D341Med (cell line): ENCODE measurements around the gene CR1.
A peak's percentile ranks its signal among the peaks of the same experiment; 100 is the strongest.
"Not testable (repeated sequence)": the region's sequence is repeated elsewhere in the genome, so short reads cannot be mapped to it uniquely, and the experiment has no call there.

Experiments used
- DNase-seq: peaks from one replicate; pipeline ENCODE4 v3.0.0; 2012; ENCODE audit warnings: low spot score

CR1 gene

DNA sequence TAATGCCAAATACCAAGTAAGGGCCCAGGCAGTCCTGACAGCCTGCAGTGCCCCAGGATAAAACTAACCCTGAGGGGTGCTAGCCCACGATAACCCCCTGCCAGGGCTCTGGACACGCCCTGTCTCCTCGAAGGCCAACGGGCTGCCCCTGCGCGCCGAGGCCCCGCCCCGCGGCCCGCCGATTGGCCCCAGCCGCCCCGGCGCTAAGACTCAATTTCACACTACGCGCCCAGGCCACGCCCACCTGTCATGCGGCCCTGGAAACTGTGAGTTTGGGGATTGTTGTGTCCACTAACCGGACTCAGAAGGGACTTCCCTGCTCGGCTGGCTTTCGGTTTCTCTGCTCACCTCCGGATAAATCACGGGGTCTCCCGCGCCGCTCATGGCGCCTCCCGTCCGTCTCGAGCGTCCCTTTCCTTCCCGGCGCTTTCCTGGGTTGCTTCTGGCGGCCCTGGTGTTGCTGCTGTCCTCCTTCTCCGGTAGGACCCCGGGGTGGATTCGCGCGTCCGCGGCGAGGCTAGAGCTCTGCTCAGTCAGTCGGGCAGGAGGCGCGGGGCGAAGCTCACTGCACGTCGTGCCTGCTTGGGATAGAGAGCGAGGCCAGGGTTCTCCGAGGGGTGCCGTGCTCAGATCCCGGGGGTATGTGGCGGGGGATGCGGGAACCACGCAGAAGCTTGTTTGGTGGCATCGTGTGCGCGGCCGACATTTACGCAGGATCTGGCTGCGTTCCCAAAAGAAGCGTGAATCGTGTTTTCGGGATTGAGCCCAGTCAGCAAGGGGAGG lies 149.1 kb downstream of the CR1 start, which contains the start of gene CR1L:
Gene CR1L, plus strand, starts transcription at position 282 of the 783 bp plus-strand sequence. Its CDS starts 101 bp downstream, at position 383.
- DNase-seq = peak; percentile 70

DNA sequence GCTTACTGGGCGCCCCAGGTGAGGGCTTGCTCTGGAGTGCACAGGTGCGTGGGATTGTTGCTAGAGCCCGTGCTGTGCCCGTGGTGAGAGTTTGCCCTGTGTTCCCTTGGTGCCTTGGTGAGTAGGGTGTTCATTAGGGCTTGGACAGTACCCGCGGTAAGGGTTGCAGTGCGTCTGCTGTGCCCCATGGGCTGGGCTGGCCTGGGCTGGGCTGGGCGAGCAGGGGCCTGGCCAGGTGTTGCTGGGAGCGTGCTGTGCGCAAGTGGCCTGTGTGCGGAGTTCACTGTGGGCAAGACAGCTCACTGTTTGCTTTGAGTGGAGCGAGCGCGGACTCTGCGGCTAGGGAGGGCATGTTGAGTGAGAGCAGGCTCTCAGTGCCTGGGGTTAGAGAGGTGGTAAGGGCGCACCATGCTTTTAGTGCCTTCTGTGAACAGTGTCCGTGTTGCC lies 149.7 kb downstream of the CR1 start:
- DNase-seq = no peak

DNA sequence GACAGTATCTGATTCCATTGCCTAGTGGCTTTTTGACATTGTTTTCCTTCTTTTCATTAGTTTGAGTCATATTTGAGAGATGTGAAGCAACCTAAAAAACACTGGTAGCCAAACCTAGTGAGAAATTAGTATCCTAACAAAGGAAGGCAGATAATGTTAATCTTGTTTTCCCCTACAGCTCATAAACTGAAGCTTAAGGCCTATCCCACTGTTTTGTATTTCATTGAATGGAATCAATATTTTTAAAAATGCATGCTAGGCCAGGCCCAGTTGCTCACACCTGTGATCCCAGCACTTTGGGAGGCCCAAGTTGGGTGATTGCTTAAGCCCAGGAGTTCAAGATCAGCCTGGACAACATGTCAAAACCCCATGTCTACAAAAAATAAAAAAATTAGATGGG lies 150.2 kb downstream of the CR1 start:
- DNase-seq = no peak

DNA sequence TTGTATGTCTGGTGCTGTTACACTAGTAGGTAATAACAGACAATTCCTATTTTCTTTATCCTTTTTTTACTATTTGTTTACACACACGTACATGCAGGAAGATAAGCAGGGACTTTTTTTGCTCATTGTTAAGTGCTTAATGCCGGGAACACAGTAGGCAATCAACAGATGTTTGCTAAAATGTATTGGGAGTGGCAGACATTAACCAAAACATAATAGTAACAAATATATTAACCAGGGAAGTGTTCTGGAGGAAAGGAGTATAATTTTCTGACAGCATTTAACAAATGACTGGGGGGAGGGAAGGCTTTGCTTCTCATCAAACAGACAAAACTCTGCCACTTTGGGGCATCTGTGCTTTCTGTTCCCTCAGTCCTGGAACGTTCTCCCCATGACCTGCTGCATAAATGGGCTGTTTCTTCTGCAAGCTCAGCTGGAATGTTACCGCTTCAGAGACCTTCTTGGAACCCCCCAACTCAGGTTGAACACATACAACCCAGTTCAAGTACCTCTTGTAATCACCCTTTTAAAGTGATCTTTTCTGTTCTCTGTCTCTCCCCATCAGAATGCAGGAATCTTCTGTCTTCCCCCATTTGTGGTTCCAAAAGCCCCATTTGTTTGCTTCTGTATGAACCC lies 151.1 kb downstream of the CR1 start:
- no peak for DNase-seq

DNA sequence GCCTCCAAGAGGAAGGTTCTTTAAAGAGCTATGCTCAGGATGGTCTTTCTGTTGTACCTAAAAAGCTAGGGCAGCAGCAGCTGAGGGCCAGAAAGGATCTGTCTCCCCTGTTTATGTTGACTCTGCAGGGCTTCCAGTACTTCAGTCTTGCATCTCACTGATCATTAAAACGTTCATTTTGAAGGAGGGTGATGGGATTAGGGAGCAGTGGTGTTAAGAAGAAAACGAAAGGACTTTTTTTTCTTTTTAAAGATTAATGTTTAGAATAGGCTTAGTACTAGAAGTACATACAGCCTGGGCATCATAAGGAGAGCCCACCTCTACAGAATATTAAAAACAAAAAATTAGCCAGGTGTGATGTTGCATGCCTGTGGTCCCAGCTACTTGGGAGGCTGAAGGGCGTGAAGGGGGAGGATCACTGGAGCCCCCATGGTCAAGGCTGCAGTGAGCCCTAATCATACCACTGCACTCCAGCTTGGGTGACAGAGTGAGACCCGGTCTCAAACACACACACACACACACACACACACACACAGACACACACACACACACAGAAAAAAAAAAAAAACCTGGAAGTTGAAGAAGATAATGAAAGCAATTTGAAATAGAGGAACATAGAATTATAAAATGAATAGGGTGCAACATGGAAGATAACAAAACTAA lies 151.8 kb downstream of the CR1 start:
- no peak for DNase-seq

DNA sequence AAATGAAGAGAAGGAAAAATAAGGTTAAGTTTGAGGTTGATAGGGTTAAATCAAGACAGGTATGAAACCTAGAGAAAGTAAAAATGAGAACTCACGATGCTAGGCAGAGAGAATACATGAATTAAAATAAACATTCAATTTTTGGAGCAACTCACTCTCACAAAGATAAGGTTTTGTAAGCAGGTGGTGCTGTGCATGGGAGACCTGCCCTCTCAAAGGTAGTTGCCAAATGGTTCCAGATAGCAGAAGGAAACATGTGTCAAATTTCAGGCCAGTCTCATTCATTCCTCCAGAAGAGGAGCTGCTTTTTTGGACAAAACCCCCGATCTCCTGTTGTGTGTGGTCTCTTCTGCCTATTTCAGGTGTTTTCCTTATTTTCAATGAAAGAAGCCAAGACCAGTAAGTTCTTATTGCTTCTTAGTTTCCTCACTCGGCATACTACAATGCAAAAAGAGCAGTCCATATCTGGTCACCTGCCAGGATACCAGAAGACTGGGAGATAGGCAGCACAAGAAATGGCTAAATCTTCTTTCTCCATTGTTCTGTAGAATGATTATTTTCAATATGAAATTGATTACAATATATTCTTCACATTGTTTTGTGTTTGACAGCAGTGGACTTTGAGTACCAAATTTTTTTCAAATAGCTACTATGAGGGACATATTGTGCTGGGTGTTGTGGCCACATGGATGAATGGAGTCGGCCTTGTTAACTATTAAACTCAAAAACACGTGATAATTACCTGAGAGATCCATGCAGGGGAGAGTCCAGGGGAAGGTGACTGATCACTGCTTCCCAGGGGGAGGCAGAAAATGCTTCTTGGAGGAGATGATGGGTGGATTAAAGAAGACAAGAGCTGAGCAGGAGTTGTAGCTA lies 152.6 kb downstream of the CR1 start:
- no peak for DNase-seq

DNA sequence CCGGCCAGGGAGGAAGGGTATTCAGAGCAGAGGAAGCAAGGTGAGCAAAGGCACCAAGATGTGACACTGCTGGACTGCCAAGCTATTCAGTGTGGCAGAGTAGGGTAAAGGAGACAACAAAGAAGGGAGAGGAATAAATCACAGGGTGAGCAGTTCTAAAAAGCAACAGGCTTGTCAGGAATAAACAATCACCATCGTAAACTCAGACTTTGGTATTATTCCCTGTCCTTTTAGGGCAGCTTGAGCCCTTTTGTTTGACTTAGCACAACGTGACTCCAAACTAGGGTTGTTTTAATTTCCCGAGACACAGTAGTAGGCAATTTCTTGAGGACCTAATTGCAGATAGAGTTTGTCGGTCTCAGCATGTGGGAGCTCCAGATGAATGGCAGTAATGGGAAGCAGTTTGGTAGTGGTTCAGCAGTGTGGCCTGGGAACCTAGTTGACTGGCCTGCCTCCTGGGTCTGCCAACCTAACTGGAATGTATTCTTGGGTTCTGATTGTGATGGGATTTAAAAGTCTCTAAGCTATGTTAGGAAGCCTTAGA lies 153.3 kb downstream of the CR1 start:
- DNase-seq = no peak

DNA sequence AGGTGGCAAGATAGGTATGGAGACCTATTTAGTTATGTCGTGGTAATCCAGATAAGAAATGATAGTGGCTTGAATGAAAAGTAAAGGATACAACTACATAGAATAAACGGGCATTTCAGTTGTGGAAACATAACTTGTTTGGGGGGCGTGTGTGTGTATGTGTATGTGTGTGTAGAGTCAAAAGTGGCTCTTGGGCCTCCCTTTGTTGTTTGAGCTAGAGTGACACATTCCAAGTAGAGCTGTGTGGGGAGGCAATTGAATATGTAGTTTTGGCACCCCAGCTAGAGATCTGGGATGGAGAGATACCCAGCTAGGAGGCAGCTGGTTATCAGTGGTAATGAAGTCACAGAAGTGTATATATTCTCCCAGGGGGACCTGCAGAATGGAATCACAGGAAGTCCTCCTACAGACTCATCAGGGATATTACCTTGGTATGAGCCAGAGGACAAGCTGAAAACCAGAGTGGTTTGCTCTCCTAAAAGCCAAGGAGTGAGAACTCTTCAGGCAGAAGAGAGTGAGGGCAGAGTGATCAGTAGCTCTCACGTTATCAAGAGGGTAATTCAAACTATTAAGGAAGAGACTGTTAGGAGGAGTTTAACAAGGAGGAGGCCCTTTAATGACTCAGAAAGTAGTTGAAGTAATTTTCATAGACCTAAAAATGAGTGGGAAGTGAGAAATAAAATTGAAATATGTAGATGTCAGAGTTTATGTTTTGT lies 154.1 kb downstream of the CR1 start:
- no peak for DNase-seq

DNA sequence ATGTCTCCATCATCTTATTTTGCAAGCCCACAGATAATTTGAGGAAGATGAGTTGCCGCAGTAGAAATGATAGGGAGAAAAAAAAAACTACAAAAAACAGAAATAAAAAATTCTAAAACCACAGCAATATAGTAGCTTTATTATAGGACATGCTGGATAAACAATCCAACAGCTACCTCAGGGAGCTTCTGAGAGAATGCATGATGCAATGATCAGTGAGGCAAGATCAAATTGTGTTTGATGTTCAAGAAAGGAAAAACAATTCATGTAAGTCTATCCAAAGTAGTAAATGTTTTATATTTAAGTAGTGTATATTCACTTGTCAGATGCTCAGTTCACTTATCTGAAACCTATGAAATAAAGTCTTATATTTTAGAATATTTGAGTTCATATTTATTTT lies 155.6 kb downstream of the CR1 start:
- no peak for DNase-seq

DNA sequence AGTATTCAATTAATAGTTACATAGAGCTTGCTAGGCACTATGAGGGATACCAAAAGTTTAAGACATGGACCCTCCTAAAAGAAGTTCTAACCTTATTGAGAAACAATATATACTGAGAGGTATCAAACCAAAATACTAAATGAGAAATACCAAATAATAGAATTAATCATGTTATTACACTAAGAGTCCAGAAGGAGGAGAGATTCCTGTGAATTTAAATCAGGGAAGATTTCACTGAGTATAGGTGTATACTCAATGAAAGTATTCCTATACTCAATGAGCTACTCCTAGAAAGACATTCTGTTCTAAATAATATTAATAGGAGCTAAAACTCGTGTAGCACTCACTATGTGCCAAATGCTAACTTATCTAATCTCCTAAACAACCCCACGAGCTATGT lies 158.4 kb downstream of the CR1 start:
- no peak for DNase-seq

DNA sequence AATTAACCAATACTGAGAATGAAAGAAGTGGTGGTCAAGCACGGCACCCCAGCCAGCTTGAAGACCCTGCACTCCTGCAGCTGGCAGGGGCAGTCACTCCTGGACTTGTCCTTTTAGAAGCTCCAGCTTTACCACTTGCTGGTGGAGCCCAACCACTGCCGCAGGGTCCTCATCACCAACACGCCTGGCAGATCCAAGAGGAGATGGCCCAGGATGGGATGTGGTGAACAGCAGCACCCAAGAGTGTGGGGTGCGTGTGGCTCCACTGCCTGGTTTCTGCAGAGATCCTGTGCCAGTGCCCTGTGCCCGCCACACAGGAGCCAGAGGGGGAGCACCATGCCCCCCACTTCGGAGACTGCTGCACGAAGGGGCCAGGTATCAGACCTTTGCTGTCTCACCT lies 162.5 kb downstream of the CR1 start:
- DNase-seq = no peak

DNA sequence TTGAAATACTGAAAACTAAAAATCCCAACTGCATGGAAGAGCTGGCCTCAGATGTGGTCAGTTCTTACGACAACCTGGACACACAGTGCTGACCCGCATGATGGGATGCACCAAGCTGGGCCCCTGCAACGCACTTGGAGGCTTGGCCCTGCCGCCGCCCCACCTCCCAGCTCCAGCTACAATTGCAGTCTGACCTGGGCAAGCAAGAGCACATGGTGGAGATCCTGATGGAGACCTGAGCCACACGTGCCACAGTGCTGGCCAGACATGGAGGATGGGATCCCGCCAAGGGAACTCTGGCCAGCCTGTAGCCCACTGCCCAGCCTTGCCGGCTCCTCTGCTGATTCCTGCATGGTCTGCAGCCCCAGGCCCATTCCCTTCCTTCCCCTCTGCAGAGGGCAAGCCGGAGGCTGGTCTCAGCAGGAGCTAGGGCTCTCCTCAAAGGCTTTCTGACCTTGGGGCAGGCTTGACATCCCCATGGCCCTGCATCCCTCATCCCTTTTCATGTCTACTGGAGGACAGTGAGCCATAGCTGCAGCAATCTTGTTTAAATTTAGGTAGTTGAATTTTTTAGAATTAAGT lies 163.0 kb downstream of the CR1 start:
- no peak for DNase-seq

DNA sequence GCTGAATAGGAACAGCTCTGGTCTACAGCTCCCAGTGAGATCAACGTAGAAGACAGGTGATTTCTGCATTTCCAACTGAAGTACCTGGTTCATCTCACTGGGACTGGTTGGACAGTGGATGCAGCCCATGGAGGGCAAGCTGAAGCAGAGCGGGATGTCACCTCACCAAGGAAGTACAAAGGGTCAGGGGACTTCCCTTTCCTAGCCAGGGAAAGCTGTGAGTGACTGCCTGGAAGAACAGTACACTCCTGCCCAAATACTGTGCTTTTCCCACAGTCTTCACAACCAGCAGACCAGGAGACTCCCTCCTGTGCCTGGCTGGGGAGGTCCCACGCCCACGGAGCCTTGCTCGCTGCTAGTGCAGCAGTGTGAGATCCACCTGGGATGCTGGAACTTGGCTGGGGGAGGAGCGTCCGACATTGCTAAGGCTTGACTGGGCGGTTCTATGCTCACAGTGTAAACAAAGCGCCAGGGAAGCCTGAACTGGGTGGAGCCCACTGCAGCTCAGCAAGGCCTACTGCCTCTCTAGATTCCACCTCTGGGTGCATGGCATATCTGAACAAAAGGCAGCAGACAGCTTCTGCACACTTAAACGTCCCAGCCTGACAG lies 163.7 kb downstream of the CR1 start:
- no peak for DNase-seq

DNA sequence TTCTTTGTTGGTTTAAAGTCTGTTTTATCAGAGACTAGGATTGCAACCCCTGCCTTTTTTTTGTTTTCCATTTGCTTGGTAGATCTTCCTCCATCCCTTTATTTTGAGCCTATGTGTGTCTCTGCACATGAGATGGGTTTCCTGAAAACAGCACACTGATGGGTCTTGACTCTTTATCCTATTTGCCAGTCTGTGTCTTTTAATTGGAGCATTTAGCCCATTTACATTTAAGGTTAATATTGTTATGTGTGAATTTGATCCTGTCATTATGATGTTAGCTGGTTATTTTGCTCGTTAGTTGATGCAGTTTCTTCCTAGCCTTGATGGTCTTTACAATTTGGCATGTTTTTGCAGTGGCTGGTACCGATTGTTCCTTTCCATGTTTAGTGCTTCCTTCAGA lies 165.5 kb downstream of the CR1 start:
- DNase-seq = not testable (repeated sequence)

DNA sequence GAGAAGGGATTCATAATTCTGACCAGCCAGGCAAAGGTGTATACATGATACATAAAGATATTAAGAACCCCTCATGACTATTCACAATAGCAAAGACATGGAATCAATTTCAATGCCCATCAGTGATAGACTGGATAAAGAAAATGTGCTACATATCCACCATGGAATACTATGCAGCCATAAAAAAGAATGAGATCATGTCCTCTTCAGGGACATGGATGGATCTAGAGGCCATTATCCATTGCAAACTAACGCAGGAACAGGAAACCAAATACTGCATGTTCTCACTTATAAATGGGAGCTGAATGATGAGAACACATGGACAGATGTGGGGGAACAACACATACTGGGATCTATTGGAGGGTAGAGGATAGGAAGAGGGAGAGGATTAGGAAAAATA lies 170.4 kb downstream of the CR1 start:
- DNase-seq = no peak

DNA sequence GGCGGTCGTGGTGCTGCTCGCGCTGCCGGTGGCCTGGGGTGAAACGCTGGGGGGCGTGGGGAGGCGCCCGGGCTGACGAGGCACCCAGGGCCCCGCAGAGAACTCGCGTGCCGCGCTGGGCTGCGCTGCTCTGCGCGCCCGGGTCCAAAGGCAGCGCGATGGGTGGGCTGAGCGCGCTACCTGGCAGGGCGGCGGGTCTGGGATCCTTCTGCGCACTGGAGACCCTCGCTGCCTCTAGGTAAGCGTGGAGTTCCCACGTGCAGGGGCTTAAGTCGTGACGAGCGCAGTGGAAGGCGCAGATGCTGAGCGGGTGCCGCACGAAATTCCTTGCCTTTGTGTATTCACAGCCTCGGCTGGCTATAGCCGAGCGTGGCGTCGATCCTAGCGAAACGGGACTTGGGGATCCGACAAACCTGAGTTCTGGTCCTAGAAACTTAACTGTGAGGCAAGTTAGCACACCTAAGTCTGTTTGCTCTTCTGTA lies 173.6 kb downstream of the CR1 start:
- DNase-seq = peak; percentile 31

DNA sequence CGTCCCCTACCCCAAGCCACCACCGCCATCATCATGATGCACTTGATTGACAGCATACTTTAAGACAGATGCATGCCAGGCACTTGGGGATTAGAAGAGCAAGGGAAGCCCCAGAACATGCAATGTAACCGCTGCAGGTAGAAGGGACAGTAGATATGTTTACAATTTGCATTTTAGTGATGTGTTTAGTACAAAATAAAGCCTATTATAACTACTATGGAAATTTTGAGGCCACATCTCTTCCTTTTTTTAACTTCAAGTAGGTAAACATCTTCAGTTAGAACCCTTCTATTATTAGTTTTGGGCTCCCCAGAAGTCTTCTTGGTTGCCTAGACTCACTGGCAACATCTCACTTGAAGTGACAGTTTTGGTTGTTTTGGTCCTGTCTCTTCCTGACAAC lies 174.2 kb downstream of the CR1 start:
- no peak for DNase-seq

DNA sequence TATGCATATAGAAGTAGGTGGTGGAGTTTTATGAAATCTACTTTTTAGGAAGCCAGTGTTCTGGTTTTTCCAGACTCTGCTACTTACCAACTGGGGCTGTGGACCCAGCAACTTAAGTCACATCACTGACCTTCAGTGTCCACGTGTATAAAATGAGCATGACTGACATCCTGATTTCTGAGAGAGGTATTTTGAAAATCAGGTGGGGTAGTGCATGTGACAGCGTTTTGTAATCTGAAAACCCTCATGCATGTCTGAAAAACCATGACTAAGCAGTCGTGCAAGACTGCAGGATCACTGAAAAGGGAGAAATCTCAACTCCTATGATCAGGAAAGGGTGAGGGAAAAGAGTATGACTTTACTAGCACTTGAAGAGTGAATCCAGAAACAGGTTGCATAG lies 175.0 kb downstream of the CR1 start:
- DNase-seq = no peak

DNA sequence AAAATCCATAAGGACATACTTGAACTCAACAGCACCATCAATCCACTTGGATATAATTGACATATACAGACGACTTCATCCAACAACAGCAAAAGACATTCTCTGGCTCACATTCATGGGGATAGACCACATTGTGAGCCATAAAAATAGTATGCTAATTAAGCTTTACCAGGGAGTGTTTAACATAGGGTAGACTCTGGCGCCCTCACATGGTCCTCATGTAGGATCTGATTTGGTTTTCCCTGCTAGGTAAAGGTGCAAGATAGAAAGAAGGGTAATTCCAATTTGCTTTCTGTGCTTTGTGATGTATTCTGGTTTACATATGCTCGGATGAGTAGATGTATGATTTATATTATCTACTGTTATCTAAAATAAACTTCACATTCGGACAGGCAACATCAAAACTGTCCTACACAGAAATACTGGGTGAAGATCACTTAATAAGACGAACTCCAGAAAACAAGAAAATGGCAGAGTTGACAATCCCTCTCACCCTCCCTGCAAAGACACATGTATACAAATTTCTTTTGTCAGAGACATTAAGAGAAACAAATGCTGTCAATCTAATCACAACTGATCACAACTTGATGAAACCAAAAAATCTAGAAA lies 176.7 kb downstream of the CR1 start:
- peak; percentile 35 for DNase-seq

DNA sequence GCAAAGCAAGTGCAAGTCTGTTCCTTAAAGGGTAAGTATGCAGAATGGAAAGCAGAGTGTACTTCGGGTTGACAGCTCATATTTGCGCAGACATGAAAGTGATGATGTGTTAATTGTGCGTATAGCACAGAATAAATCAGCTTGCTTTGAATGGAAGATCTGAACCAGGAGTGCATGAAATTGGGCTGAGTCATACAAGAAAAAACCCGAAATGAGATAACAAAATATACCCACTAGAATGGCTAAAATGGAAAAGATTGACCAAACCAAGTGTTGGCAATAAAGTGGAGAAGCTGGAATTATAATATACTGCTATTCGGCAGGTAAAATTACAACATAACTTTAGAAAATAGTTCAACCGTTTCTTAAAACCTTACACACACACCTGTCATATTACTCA lies 177.4 kb downstream of the CR1 start:
- no peak for DNase-seq
